CD4-positive, alpha-beta T cell (primary cell): Measurements from ENCODE around the gene ELAVL1. TPM values are rescaled to one million over a fixed set of nuclear protein-coding genes. Genes with fewer than 3 reads are reported as not detected.

ENCODE experiments used
- ATAC-seq: fragments of 200-7000 bp; cut with Tn5 transposase; one replicate; pipeline ENCODE4 v1.10.0; 2022; ENCODE audit warnings: mild to moderate bottlenecking; ENCODE audit not compliant: poor library complexity
- CTCF ChIA-PET: fragments of 350-600 bp; sonication (Branson Sonifier 250); formaldehyde crosslinking; loops from one replicate; lab custom pipeline; 2021; ENCODE audit warnings: antibody characterized with exemption, inconsistent platforms; lab: Charles Lee
- POLR2A ChIA-PET: fragments of 350-600 bp; sonication (Branson Sonifier 250); formaldehyde crosslinking; loops from one replicate; lab custom pipeline; 2021; ENCODE audit warnings: antibody characterized with exemption, inconsistent platforms; lab: Charles Lee
- DNase-seq, 14 experiments: peaks; one replicate each; pipeline ENCODE4 v3.0.0-alpha.2; 2013 to 2020; ENCODE audit warnings: mixed read lengths in 2 of 14
- H3K27ac ChIP-seq, 2 donors: one replicate each; pipeline versions ENCODE4 v1.5.1 to v1.7.0; 2013; ENCODE audit warnings: low read length in 2 of 2, low read depth in 1 of 2, mild to moderate bottlenecking in 1 of 2
- H3K27me3 ChIP-seq, 2 experiments: 1 replicate in 1 of 2; 2 replicates in 1 of 2; pipeline versions ENCODE4 v1.6.1 to v1.7.0; 2013; ENCODE audit warnings: low read length in 2 of 2, control low read depth in 1 of 2, mild to moderate bottlenecking in 1 of 2, moderate library complexity in 1 of 2; ENCODE audit not compliant: insufficient read depth in 2 of 2, control insufficient read depth in 1 of 2
- H3K36me3 ChIP-seq: one replicate; pipeline ENCODE4 v1.6.1; 2013; ENCODE audit warnings: low read length, control low read depth; ENCODE audit not compliant: insufficient read depth
- H3K4me1 ChIP-seq: one replicate; pipeline ENCODE4 v1.6.1; 2013; ENCODE audit warnings: low read length, control low read depth; ENCODE audit not compliant: insufficient read depth
- H3K4me3 ChIP-seq: one replicate; pipeline ENCODE4 v1.5.1; 2013; ENCODE audit warnings: mild to moderate bottlenecking, low read length, moderate library complexity
- H3K9me3 ChIP-seq, 2 experiments: 1 replicate in 1 of 2; 2 replicates in 1 of 2; pipeline versions ENCODE4 v1.6.1 to v1.7.0; 2013; ENCODE audit warnings: low read length in 2 of 2, mild to moderate bottlenecking in 2 of 2, control low read depth in 1 of 2, moderate library complexity in 1 of 2; ENCODE audit not compliant: control insufficient read depth in 1 of 2, insufficient read depth in 1 of 2
- H3K27ac Mint-ChIP-seq: one replicate; pipeline ENCODE4 v1.8.0; 2020; ENCODE audit warnings: mixed read lengths
- H3K27me3 Mint-ChIP-seq: one replicate; pipeline ENCODE4 v1.8.0; 2021; ENCODE audit warnings: mixed read lengths
- H3K36me3 Mint-ChIP-seq: one replicate; pipeline ENCODE4 v1.8.0; 2021; ENCODE audit warnings: low read depth, mixed read lengths
- H3K4me1 Mint-ChIP-seq: one replicate; pipeline ENCODE4 v1.8.0; 2021; ENCODE audit warnings: low read depth, mixed read lengths
- H3K4me3 Mint-ChIP-seq: one replicate; pipeline ENCODE4 v1.8.0; 2020; ENCODE audit warnings: mild to moderate bottlenecking, mixed read lengths
- H3K9me3 Mint-ChIP-seq: one replicate; pipeline ENCODE4 v1.8.0; 2020; ENCODE audit warnings: mixed read lengths
- CTCF ChIP-seq: fragments of 200-600 bp; IDR thresholded peaks from one replicate; pipeline ENCODE4 v1.8.0; 2022; ENCODE audit warnings: antibody characterized with exemption, mild to moderate bottlenecking
- intact Hi-C, 2 experiments: fragments of 100-400 bp; cut with DNase I in 1 of 2; cut with micrococcal nuclease in 1 of 2; formaldehyde crosslinking; loops; one replicate each; pipeline versions ENCODE4 v1.15.1 to v1.9.0; 2023 to 2025; cut with DNase I, micrococcal nuclease
- total RNA-seq, 174 experiments: library from RNA in 2 of 174; stranded (reverse) in 2 of 174; gene quantifications; one replicate each; pipeline ENCODE4 v1.2.3 and lab custom pipeline; 2021 to 2026

ELAVL1 gene
- total RNA-seq, 2 experiments from 2014 or later: 17.1 to 20.8 TPM

GRCh38 chr19:7982651-7983099 is 22.8 kb downstream of the ELAVL1 start:
- Mint-ChIP-seq H3K4me3 (no peak overlapping the region), H3K27me3 (no peaks in the 10 kb centered on the region), H3K4me1 (peaks cover 11% of the 10 kb centered on the region), H3K36me3 (peaks cover 56% of the 10 kb centered on the region), H3K27ac (no peak overlapping the region), H3K9me3 (no peaks in the 10 kb centered on the region)
- Histone ChIP-seq H3K27me3 (no peaks in the 10 kb centered on the region), H3K4me1 (no peaks in the 10 kb centered on the region), H3K27ac (no peak overlapping the region), H3K9me3 (no peaks in the 10 kb centered on the region), H3K36me3 (peaks cover 81% of the 10 kb centered on the region), H3K4me3 (no peak overlapping the region)
- DNase-seq (no peak), ATAC-seq (no peak)
- POLR2A ChIA-PET: no interaction called here
- CTCF ChIA-PET: interaction anchor here (2.7 kb wide), 1 partner anchor 20 kb away, joined by 8 read pairs; no protein-coding TSS in a partner anchor
- TF ChIP-seq CTCF: no peak
- intact Hi-C loops: no loop called here

GRCh38 chr19:7982103-7982502 is 23.3 kb downstream of the ELAVL1 start:
- DNase-seq: no peak
- H3K36me3 Mint-ChIP-seq: peaks cover 51% of the 10 kb centered on the region
- no peak overlapping the region for H3K4me3 ChIP-seq

GRCh38 chr19:7981661-7982060 is 23.8 kb downstream of the ELAVL1 start:
- Mint-ChIP-seq H3K4me1 (peaks cover 8% of the 10 kb centered on the region), H3K27ac (no peak overlapping the region), H3K36me3 (peaks cover 48% of the 10 kb centered on the region), H3K9me3 (no peaks in the 10 kb centered on the region), H3K4me3 (no peak overlapping the region), H3K27me3 (no peaks in the 10 kb centered on the region)
- Histone ChIP-seq H3K36me3 (peaks cover 82% of the 10 kb centered on the region), H3K27me3 (no peaks in the 10 kb centered on the region), H3K4me1 (no peaks in the 10 kb centered on the region), H3K27ac (no peak overlapping the region), H3K4me3 (no peak overlapping the region), H3K9me3 (no peaks in the 10 kb centered on the region)
- intact Hi-C loops: no loop called here
- TF ChIP-seq CTCF: no peak
- ChIA-PET CTCF (interaction anchor here (2.7 kb wide), 1 partner anchor 21 kb away, joined by 8 read pairs; no protein-coding TSS in a partner anchor), POLR2A (no interaction called here)
- no peak for ATAC-seq
- DNase-seq: no peak

More at GRCh38 chr19:7982103-7982502, 23.3 kb downstream of the ELAVL1 start:
- no peaks in the 10 kb centered on the region for H3K9me3 Mint-ChIP-seq
- Histone ChIP-seq H3K4me1 (no peaks in the 10 kb centered on the region), H3K36me3 (peaks cover 82% of the 10 kb centered on the region), H3K27me3 (no peaks in the 10 kb centered on the region), H3K9me3 (no peaks in the 10 kb centered on the region), H3K27ac (no peak overlapping the region)
- H3K4me1 Mint-ChIP-seq: peaks cover 8% of the 10 kb centered on the region
- no peak for TF ChIP-seq CTCF
- ChIA-PET CTCF (interaction anchor here (2.7 kb wide), 1 partner anchor 20 kb away, joined by 8 read pairs; no protein-coding TSS in a partner anchor), POLR2A (no interaction called here)
- intact Hi-C loops: no loop called here
- no peak overlapping the region for H3K4me3 Mint-ChIP-seq
- ATAC-seq: no peak
- H3K27ac Mint-ChIP-seq: no peak overlapping the region
- H3K27me3 Mint-ChIP-seq: no peaks in the 10 kb centered on the region
